ENCODE results near the gene MIER2.
"Not testable (repeated sequence)": the region's sequence is repeated elsewhere in the genome, so short reads cannot be mapped to it uniquely, and the experiment has no call there.

Gene MIER2

DNA sequence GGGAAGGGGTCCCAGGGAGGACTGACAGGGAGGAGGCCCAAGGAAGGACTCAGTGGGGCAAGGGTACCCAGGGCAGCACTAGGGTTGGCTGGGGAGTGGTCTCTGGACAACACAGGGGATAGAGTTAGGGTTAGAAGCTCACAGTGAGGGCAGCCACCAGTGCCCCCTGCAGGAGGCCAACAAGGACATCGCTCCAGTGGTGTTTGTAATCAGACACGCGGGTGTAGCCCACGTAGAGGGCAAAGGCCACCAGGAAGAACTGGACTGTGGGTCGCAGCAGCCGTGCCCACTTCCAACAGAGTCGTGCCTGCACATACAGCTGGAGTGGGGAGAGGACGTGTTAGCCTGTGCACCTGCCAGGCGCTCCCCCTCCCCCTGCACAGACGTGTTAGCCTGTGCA is 62.6 kb downstream of the MIER2 start:
- no peak for DNase-seq (ENCODE audit: low read depth)

DNA sequence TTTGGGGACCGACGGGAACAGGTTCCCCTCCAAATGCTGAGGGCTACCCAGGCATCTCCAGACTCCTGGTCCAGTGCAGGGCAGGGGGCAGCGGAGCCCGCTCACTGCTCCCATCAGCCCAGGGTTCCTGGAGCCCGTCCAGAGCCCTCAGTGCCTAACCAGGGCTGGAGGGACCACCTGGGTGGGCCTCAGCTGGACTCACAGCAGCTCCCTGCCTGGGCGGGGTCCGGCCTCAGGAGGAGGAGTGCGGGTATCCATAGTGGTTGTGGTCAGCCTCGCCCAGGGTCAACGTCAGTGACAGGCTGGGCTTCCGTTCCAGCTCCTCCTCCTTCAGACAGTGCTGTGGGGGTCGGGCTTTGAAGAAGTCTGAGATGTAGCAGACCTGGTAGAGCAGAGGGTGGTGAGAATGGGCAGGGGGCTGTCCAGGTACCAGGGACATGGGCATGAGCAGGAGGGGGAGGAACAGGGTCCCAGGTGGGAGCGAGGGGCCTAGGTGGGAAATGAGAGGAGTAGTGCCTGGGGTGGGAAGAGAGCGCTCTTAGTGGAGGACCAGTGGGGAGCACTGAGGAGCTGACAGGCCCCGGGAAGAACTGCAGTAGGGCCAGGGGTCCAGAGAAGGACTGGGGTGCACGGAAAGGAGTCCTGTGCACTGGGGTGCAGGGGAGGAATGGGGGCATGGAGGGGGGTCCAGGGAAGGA is 63.3 kb downstream of the MIER2 start:
- DNase-seq (ENCODE audit: low read depth): no peak

DNA sequence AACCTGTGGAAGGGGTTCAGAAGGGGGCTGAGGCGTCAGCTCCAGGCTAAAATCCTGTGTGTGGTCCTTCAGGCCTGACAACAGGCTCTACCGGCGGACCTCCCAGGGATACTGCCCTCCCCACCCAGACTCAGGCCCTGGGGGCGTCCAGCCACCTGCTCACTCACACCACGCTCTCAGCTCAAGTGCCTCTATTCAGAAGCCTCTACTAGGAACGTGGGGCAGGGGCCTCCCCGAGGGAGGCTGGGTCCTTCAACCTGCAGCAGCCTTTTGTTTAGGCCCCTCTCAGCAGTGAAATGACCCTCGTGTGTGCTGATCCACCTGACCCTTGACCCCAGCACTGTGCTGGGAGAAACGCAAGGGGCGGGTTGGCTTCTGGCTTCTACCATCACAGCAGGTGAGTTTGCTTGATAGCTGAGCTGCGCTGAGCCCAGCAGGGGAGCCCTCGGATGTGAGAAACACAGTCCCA is 64.0 kb downstream of the MIER2 start:
- DNase-seq (ENCODE audit: low read depth): no peak

DNA sequence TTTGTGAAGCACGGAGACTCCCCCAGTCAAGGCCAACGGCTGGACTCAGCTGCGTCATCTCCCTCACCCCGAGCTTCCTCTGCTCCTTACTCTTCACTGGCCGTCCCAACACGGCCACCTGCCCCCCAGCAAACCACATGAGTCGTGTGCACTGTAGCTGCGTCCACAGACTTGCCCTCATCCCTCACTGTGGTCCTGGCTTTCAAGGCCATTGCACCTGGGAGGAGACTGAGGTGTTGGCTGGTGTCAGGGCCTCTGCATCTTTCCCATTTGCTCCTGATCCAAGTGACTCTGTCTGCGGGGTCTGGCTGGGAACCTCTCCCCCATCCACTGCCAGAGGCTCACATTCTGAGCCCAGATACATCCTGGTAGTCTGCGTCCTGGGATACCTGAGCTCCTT is 64.9 kb downstream of the MIER2 start:
- no peak for DNase-seq (ENCODE audit: low read depth)

DNA sequence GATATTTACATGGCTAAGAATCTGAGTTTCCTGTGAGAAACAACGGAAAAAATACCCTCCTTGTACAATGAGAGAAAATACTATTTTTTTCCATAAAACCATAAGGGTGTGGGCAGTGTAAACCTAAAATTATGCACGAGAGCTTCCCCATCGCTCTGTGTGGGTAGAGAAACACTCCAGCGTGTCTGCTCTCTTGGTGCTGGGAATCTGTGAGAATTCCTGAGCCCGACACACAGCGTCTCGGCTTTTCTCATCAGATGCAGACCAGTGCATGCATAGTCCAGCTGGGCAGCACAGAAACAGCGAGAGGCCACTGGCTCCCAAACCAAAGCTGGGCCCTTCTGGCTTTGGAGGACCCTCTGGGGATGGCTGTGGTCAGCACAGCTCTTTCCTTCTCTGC is 65.4 kb downstream of the MIER2 start:
- DNase-seq (ENCODE audit: low read depth): no peak

DNA sequence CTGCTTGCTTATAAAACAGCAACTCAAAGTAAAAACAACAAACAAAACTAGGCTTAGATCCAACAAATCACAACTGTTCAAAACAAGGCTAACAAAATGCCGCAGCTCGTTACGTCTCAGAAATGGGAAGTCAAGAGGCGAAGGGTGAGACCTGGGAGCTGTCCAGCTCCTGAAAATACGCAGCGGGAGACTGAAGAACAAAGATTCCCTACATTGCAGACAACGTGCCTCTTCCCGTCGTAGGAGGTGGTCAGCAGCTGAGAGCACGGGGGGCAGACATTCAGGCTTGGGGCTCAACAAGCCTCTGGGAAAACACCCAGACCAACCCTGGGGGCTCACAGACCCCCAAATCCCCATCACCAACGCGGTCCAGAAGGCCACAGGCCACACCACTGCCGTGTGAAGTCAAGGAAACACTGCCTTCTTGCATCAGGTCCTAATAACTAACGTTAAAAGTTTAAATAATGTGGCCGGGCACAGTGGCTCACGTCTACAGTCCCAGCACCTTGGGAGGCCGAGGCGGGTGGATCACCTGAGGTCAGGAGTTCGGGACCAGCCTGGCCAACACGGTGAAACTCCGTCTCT is 66.9 kb downstream of the MIER2 start:
- peak; percentile 53 for DNase-seq (ENCODE audit: low read depth)

DNA sequence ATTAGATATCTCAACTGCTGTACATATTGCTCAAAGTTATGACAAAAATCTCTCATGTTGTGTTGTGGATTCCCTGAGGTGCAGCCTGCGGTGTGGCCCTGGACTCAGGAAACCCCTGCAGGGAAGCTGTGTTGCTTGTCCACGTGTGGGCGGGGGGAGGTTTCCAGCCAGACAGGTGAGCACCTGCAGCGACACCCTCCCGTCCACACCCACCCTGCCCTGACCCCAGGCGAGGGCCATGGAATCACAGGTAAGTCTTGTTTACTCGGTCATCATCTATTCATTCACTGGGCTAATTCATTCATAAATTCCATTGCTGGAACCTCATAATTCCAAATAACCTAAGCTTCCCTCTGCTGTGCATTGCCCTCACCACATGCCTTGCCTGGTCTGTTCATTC is 67.5 kb downstream of the MIER2 start:
- no peak for DNase-seq (ENCODE audit: low read depth)

DNA sequence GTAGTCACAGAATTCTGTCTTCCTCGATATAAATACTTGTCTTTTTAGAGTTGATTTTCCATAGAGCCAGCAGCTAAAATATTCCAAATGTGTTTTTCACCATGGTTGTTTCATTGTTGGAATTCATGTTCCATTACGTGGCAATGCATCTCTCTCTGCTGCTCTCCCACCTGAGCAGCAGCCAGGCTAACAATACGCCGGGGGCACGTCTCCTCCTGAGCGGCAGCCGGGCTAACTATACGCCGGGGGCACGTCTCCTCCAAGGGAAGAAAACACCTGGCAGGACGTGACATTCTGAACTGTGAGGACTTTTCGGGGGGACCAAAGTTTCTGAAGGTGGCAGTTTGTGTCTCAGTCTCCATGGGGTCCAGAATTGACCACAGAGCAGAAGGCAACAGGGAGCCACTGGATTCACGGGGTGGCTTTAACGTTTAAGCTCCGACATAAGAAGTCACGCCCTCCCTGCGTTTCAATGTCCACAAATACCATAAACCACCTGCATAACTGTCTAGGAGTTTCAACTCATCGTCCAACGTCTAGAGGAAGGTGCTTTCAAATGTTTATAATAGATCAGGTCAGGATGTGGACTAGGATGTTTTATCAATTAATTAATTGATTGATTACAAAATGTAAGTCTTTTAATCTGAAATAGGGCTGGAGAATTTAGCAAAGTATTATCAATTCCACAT is 68.5 kb downstream of the MIER2 start:
- no peak for DNase-seq (ENCODE audit: low read depth)

DNA sequence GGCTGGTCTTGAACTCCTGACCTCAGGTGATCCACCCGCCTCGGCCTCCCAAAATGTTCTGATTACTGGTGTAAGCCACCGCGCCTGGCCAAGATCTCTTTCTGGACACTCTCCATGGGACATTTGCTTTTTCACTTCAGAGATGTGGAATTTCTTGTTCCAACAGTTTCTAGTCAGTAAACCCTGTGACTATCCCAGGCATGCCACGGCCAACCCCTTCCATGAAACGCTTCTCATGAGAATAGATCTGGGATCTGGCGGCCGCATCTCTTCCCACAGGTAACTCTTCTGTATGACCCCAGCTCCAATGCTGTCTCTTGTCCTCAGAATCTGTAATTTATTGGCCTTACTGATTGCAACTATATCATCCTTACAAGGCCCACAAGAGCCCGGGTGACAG is 69.6 kb downstream of the MIER2 start:
- DNase-seq (ENCODE audit: low read depth): no peak

DNA sequence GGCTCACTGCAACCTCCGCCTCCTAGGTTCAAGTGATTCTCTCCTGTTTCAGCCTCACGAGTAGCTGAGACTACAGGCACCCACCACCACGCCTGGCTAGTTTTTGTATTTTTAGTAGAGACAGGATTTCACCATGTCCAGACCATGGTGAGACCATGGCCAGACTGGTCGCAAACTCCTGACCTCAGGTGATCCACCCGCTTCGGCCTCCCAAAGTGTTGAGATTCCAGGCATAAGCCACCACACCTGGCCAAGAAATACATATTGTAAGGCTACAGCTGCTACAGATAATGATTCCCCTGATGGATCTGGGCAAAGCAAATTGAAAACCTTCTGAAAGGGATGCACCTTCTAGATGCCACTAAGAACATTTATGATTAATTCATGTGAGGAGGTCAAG is 71.2 kb downstream of the MIER2 start:
- DNase-seq (ENCODE audit: low read depth): no peak

DNA sequence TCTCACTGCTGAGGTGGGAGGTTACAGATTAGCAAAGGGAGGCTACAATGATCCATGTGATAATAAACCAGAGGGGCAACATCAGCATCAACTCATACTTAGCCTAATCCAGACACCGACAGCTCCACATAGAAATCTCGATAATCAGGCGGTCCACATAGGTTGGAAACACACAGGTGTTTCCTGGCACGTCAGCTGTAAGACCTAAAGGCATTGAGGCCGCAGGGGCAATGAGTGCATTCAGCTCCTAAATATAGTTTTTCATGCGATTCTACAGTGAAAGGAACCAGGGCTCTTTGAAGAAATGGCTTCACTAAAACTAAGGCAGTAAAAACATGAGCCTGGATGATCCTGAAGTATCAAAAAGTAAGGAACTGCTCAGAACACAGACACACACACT is 72.7 kb downstream of the MIER2 start:
- no peak for DNase-seq (ENCODE audit: low read depth)

DNA sequence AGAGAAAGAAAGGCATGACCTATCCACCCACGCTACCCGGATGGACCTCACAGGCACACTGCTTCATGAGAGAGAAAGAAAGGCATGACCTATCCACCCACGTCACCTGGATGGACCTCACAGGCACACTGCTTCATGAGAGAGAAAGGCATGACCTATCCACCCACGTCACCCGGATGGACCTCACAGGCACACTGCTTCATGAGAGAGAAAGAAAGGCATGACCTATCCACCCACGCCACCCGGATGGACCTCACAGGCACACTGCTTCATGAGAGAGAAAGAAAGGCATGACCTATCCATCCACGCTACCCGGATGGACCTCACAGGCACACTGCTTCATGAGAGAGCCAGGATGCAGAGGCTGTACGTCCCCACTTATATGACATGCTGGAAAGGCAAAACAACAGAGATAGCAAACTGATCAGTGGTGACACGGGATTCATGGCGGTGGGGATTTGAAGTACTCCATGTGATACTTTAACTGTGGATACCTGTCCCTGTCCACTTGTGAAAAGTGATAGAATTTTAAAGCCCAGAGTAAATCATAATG is 73.8 kb downstream of the MIER2 start:
- DNase-seq (ENCODE audit: low read depth): not testable (repeated sequence)

DNA sequence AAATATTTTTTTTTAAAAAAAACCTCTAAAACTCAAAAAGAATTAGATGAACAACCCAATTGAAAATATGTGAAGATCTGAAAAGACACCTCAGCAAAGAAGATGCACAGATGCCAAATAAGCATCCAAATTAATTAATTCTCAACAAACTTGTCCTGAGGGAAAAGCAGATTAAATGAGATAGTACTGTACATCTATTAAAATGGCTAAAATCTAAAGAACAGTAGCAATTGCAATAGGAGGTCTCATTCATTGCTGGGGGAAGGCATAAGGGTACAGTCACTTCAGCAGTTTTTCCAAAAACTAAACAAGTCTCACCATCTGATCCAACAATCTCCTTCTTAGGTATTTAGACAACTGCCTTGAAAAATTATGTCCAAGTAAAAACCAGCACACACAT is 75.4 kb downstream of the MIER2 start:
- DNase-seq (ENCODE audit: low read depth): no peak

DNA sequence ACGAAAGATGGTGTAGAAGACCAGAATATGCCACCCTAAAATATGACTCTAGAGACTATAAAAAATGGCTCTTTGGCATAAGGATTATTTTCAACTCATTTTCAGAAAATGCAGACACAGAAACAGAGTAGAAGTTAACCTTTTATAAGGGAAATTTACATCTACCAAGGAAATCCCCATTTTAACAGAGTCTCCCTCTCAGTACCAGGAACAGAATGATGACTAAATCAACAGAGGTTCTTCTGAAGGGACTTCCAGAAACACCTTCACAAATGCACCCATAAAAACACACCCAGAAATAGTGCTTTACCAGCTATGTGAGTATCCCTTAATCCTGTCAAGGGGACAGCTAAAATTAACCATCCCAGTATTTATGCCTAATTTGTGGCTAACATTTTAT is 82.5 kb downstream of the MIER2 start:
- DNase-seq (ENCODE audit: low read depth): no peak

DNA sequence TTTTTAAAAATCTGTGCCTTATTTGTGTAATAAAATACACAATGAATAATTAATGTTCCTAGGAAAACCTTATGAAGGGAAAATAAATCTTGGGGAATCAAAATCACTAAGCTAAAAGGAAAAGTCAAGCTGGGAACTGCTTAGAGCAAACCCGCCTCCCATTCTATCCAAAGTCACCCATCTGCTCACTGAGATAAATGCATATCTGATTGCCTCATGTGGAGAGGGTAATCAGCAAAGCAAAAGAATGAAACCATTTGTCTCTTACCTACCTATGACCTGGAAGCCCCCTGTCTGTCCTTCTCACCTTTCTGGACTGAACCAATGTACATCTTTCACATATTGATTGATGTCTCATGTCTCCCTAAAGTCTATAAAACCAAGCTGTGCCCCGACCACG is 87.8 kb downstream of the MIER2 start:
- DNase-seq (ENCODE audit: low read depth): not testable (repeated sequence)
